Posterior cingulate gyrus (tissue), 11 donors: ENCODE results near the gene ECE1.
"Not testable (repeated sequence)": the region's sequence is repeated elsewhere in the genome, so short reads cannot be mapped to it uniquely, and the experiment has no call there.

Experiments
- DNase-seq, 10 donors: peaks; one replicate each; pipeline versions ENCODE4 v3.0.0 to v3.0.0-alpha.2; 2020 to 2021; ENCODE audit warnings: mixed read lengths in 3 of 10
- intact Hi-C: fragments of 100-400 bp; cut with DNase I; formaldehyde crosslinking; loops from one replicate; pipeline ENCODE4 v1.15.1; 2023

The ECE1 gene

DNA sequence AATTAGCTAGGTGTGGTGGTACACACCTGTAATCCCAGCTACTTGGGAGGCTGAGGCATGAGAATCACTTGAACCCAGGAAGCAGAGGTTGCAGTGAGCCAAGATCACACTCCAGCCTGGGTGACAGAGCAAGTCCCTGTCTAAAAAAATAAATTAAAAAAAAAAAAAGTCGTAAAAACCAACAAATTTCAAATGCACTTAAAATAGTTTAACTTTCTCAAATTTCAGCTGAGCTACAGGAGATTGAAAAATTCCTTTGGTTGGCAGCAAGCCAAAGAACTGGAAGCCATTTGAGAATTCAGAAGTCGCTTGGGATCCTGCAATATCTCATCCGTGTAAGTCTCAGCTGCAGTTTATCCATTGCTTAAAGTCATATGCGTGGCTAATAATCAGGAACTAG, 119.4 kb downstream of the ECE1 start:
- intact Hi-C loops: loop anchor here (10.0 kb wide), 1 partner anchor 56 kb away; no protein-coding TSS in a partner anchor
- DNase-seq: not testable (repeated sequence)

DNA sequence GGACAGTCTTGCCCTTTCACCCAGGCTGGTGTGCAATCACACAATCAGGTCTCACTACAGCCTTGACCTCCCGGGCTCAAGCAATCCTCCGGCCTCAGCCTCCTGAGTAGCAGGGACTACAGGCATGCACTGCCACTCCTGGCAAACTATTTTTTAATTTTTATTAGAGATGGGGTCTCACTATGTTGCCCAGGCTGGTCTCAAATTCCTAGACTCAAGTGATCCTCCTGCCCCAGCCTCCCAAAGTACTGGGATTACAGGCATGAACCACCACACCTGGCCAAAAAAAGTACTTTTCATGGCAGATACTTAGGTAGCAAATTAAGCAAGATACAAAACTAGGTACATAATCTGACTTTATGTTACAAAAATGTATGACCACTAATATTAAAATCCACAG, 121.8 kb downstream of the ECE1 start:
- intact Hi-C loops: no loop called here
- no peak for DNase-seq
